ENCODE data around the gene NUP62. TPM values are rescaled to one million over a fixed set of nuclear protein-coding genes. Genes with fewer than 3 reads are reported as not detected.

The NUP62 gene
- total RNA-seq, 6 donors from 2014 or later = 34.7 to 44.4 (median 40.1) TPM

DNA sequence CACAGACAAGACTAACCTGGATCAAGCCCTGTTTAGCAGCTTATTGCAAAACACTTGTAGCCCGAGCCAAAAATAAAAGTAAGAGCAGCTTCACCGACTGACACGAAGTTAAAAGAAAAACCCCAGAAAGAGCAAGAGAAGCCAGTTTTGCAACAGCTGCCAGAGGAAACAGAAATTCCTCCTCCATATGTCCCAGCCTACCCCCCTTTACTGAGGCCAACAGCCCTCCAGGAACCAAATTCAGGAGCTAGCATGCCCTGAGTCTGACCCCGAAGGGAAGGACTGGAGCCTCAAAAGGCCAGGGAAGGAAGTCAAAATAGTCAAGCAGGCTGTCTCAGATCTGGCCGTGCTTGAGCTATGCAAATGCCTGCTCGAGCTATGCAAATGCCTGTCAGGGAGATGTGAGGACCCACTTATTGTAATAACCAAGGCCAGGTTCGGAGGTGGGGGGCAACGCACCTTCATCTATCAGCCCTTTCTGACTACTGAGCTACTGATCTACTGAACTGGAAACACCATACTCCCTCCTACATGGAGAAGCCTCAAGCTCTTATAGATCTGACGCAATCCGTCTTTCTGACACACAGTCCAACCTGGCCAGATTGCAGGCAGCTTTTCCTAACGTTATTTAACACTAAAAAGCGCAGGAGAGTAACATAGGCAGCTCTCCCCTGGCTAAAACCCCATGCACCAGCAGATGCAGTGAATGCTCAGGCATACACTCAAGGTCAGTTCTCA is 25.0 kb upstream of the NUP62 start:
- peak overlapping the region in 2 of 4 donors; percentile 40 to 52 for H3K27ac ChIP-seq

DNA sequence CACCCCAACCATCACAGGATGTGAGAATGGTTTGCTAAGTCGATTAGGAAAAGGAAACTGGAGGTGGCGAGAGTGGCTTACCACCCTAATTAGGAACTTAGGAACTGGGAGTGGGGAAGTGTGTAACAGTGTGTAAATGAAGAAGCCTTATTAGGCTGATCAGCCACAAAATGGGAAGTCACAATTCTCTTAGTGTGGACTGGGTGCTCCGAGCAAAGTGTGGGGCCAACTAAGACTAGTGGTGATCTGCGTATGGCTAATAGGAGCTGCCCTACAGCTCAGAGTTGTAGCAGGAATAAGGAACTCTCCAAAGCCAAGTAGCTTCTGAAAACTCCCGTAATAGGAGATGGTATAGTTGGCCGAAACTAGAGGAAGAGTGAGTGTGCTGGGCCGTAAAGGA is 24.1 kb upstream of the NUP62 start:
- no peak overlapping the region for H3K4me3 ChIP-seq
- 51 to 61% methylated on average over 7 of the region's 7 CpGs for WGBS, 2 donors
- TF ChIP-seq, protein P1, sequence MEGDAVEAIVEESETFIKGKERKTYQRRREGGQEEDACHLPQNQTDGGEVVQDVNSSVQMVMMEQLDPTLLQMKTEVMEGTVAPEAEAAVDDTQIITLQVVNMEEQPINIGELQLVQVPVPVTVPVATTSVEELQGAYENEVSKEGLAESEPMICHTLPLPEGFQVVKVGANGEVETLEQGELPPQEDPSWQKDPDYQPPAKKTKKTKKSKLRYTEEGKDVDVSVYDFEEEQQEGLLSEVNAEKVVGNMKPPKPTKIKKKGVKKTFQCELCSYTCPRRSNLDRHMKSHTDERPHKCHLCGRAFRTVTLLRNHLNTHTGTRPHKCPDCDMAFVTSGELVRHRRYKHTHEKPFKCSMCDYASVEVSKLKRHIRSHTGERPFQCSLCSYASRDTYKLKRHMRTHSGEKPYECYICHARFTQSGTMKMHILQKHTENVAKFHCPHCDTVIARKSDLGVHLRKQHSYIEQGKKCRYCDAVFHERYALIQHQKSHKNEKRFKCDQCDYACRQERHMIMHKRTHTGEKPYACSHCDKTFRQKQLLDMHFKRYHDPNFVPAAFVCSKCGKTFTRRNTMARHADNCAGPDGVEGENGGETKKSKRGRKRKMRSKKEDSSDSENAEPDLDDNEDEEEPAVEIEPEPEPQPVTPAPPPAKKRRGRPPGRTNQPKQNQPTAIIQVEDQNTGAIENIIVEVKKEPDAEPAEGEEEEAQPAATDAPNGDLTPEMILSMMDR (IDR thresholded peaks at IDR 0.05) = no peak
- TF ChIP-seq POLR2A (IDR thresholded peaks at IDR 0.05) = no peak
- no peak for TF ChIP-seq EP300 (IDR thresholded peaks at IDR 0.05)
- no peak for TF ChIP-seq POLR2AphosphoS5 (IDR thresholded peaks at IDR 0.05)
- H3K27me3 ChIP-seq = peaks cover 0 to 2% (median 0%) of the 10 kb centered on the region in 4 donors
- peaks cover 16 to 28% (median 21%) of the 10 kb centered on the region in 4 donors for H3K4me1 ChIP-seq
- ATAC-seq (ENCODE audit: low FRiP score in 2 of 2) (peak in 1 of 2 donors; percentile 64), DNase-seq (no peak)
- no peaks in the 10 kb centered on the region for H3K9me3 ChIP-seq
- H3K36me3 ChIP-seq = no peaks in the 10 kb centered on the region
- no peak overlapping the region for H3K27ac ChIP-seq

More for the DNA sequence above, 25.0 kb upstream of the NUP62 start:
- peak in 1 of 2 donors; percentile 58 for ATAC-seq (ENCODE audit: low FRiP score in 2 of 2)
- TF ChIP-seq POLR2AphosphoS5 (IDR thresholded peaks at IDR 0.05) = no peak
- no peak for DNase-seq
- no peaks in the 10 kb centered on the region for H3K36me3 ChIP-seq
- peak overlapping the region in 1 of 4 donors; percentile 7 for H3K4me3 ChIP-seq
- H3K9me3 ChIP-seq = no peaks in the 10 kb centered on the region
- 15 to 18% methylated on average over 10 to 12 of the region's 12 CpGs for WGBS, 2 donors
- peaks cover 16 to 28% (median 21%) of the 10 kb centered on the region in 4 donors for H3K4me1 ChIP-seq
- peaks cover 0 to 2% (median 0%) of the 10 kb centered on the region in 4 donors for H3K27me3 ChIP-seq

DNA sequence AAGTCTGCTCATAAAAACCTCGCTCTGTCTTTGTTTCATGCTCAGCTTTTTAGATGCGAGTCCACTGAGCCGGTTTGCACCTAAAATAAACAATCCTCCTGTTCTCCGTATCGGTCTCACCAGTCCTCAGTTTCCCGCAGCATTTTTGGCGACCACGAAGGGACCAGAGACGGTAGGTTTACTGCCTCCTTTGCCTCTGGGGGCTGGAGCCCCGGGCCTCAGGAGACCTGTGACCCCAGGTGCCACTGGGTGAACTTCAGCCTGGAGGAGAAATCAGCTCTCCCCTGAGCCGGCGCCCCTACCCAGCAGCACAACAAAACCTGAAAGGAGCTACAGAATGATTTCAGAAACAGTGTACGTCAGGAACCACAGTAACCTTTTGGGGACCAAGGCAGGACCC is 23.6 kb upstream of the NUP62 start:
- no peak overlapping the region for H3K4me3 ChIP-seq
- DNase-seq (no peak), ATAC-seq (ENCODE audit: low FRiP score in 2 of 2) (no peak)
- TF ChIP-seq POLR2A (IDR thresholded peaks at IDR 0.05) (no peak), EP300 (IDR thresholded peaks at IDR 0.05) (no peak), POLR2AphosphoS5 (IDR thresholded peaks at IDR 0.05) (no peak)
- TF ChIP-seq, protein P1 (IDR thresholded peaks at IDR 0.05) = no peak
- H3K4me1 ChIP-seq = peaks cover 16 to 28% (median 21%) of the 10 kb centered on the region in 4 donors
- no peaks in the 10 kb centered on the region for H3K36me3 ChIP-seq
- 75% methylated on average over 11 to 13 of the region's 13 CpGs for WGBS, 2 donors
- peaks cover 0 to 2% (median 0%) of the 10 kb centered on the region in 4 donors for H3K27me3 ChIP-seq
- H3K9me3 ChIP-seq = no peaks in the 10 kb centered on the region
- no peak overlapping the region for H3K27ac ChIP-seq

DNA sequence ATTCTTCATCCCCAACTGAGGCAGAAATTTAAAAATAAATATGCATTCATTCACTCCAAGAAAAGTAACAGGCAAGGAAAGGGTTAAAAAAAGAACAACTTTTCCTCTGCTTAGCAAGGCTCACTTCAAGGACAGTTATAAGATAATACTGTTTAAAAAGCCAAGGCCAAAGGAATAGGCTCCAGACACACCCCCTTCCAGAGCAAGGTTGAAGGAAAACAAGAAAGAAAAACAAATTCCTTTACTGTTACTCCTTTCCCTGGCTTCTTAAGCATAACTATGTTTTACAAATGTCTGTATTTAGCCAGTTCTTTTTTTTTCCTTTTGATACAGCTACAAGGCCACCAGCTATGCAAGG is 23.2 kb upstream of the NUP62 start:
- Histone ChIP-seq H3K4me1 (peaks cover 16 to 28% (median 21%) of the 10 kb centered on the region in 4 donors), H3K9me3 (no peaks in the 10 kb centered on the region), H3K4me3 (no peak overlapping the region), H3K27me3 (peaks cover 0 to 2% (median 0%) of the 10 kb centered on the region in 4 donors), H3K27ac (no peak overlapping the region), H3K36me3 (no peaks in the 10 kb centered on the region)
- ATAC-seq (ENCODE audit: low FRiP score in 2 of 2) = no peak
- no peak for TF ChIP-seq POLR2A (IDR thresholded peaks at IDR 0.05)
- TF ChIP-seq, protein P1 (IDR thresholded peaks at IDR 0.05) = no peak
- TF ChIP-seq POLR2AphosphoS5 (IDR thresholded peaks at IDR 0.05) = no peak
- TF ChIP-seq EP300 (IDR thresholded peaks at IDR 0.05) = no peak
- DNase-seq = no peak

DNA sequence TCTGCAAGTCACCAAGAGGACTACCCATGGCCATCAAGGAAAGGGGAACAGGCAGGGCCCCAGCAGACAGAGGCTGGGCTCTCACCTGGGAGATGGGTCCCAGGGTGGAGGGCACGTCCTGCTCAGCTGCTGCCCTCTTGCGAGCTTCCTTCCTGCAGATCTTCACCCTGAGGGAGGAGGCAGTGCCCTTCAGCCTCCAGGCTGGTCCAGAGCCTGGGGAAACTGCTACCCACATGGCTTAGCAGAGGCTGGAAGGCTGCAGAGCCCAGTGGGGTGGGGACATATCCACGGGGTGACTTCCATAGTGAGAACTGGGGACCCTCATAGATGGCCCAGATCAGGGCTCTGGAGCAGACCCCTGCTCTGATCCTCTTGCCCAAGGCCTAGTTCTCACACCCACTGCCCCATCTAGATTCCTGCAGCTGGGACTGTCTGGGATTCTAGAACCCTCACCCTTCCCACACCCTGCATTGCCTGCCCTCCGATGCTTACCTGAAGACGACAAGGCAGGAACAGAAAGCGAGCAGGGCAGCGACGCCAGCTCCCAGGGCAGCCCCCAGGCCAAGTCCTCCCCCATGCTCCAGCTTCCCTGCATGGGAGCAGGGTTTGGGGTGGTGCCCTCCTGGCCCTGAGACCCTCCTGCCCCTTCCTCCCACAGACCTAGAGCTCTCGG is 22.6 kb upstream of the NUP62 start:
- TF ChIP-seq POLR2AphosphoS5 (IDR thresholded peaks at IDR 0.05) = no peak
- no peak for TF ChIP-seq POLR2A (IDR thresholded peaks at IDR 0.05)
- TF ChIP-seq, protein P1 (IDR thresholded peaks at IDR 0.05) = no peak
- no peak for TF ChIP-seq EP300 (IDR thresholded peaks at IDR 0.05)
- Histone ChIP-seq H3K27ac (no peak overlapping the region), H3K9me3 (no peaks in the 10 kb centered on the region), H3K27me3 (peaks cover 0 to 2% (median 0%) of the 10 kb centered on the region in 4 donors), H3K36me3 (no peaks in the 10 kb centered on the region), H3K4me1 (peaks cover 16 to 28% (median 21%) of the 10 kb centered on the region in 4 donors), H3K4me3 (no peak overlapping the region)
- ATAC-seq (ENCODE audit: low FRiP score in 2 of 2) (no peak), DNase-seq (no peak)
- WGBS, 2 donors = 75 to 81% methylated on average over 8 to 9 of the region's 9 CpGs
